ENCODE measurements around the gene FAM13A.

DNA sequence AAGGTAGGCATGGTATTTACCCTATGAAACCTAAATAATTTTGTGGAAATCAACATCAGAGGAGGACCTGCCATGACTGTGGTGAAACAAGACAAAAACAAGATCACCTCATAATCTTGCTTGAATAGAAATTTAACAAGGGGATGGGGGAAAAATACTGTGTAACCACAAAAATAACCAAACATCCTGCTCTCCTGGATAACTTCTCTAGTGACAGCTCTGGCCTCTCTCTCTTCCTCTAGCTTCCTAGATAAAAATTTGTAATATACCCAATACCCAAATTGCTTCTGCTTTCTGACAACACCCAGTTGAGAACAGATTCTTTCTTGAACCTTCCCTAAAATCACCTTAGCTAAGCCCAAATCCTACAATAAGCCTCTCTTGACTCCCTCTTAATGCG is 42.5 kb upstream of the FAM13A start:
- TF ChIP-seq CTCF (IDR thresholded peaks at IDR 0.05) (no peak), POLR2AphosphoS5 (IDR thresholded peaks at IDR 0.05) (no peak), POLR2A (IDR thresholded peaks at IDR 0.05) (no peak)
